Brain microvascular endothelial cell (primary cell): ENCODE data around the gene SIGLEC15.

Source experiments
- DNase-seq: peaks from one replicate; pipeline ENCODE4 v3.0.0-alpha.2; 2020
- H3K27ac ChIP-seq: fragments of 250-450 bp; sonication (Bioruptor Pico); 2 replicates; pipeline ENCODE4 v1.5.1; 2020; ENCODE audit warnings: mild to moderate bottlenecking, moderate library complexity
- H3K27me3 ChIP-seq: fragments of 250-450 bp; sonication (Bioruptor Pico); replicated peaks from 2 replicates; pipeline ENCODE4 v1.5.1; 2020; ENCODE audit warnings: mild to moderate bottlenecking
- H3K36me3 ChIP-seq: fragments of 250-450 bp; sonication (Bioruptor Pico); replicated peaks from 2 replicates; pipeline ENCODE4 v1.5.1; 2020; ENCODE audit warnings: mild to moderate bottlenecking
- H3K4me3 ChIP-seq: 2 replicates; pipeline ENCODE4 v1.5.1; 2011; ENCODE audit warnings: low read depth, mild to moderate bottlenecking, control low read depth, low read length, moderate library complexity
- CTCF ChIP-seq: IDR thresholded peaks from 2 replicates; pipeline ENCODE4 v1.5.1; 2011; ENCODE audit warnings: low read depth, mild to moderate bottlenecking, moderate library complexity, low read length, control low read depth, inconsistent platforms; ENCODE audit errors: missing control alignments
- in situ Hi-C: cut with HindIII; loops from 2 replicates; pipeline ENCODE4 v1.10.0; 2017; ENCODE audit warnings: low sequenced_read_pairs, low pct_ligation_motif_present

Gene SIGLEC15

GRCh38 chr18:45833846-45834245 is 8.4 kb downstream of the SIGLEC15 start:
- no peak for TF ChIP-seq CTCF
- Histone ChIP-seq H3K4me3 (no peak overlapping the region), H3K36me3 (no peaks in the 10 kb centered on the region), H3K27ac (no peak overlapping the region), H3K27me3 (no peaks in the 10 kb centered on the region)
- no peak for DNase-seq
- in situ Hi-C loops, result no loop called here

- Histone ChIP-seq H3K4me3 (no peak overlapping the region), H3K27ac (no peak overlapping the region), H3K27me3 (no peaks in the 10 kb centered on the region), H3K36me3 (no peaks in the 10 kb centered on the region)
- no peak for DNase-seq
- in situ Hi-C loops, result no loop called here
- TF ChIP-seq CTCF, result no peak
Measured at GRCh38 chr18:45834306-45834705, 8.8 kb downstream of the SIGLEC15 start.

GRCh38 chr18:45835057-45835636 is 9.7 kb downstream of the SIGLEC15 start:
- in situ Hi-C loops, result no loop called here
- H3K27me3 ChIP-seq, result no peaks in the 10 kb centered on the region
- no peak for TF ChIP-seq CTCF
- no peak overlapping the region for H3K4me3 ChIP-seq
- no peak for DNase-seq
- H3K36me3 ChIP-seq, result no peaks in the 10 kb centered on the region
- no peak overlapping the region for H3K27ac ChIP-seq

GRCh38 chr18:45836242-45837205 is 11.0 kb downstream of the SIGLEC15 start:
- Histone ChIP-seq H3K27me3 (no peaks in the 10 kb centered on the region), H3K4me3 (no peak overlapping the region), H3K27ac (no peak overlapping the region), H3K36me3 (no peaks in the 10 kb centered on the region)
- TF ChIP-seq CTCF, result no peak
- no peak for DNase-seq
- in situ Hi-C loops, result no loop called here

- no peak for TF ChIP-seq CTCF
- in situ Hi-C loops, result no loop called here
- peak overlapping the region; percentile 17 for H3K4me3 ChIP-seq
- H3K36me3 ChIP-seq, result no peaks in the 10 kb centered on the region
- H3K27ac ChIP-seq, result no peak overlapping the region
- H3K27me3 ChIP-seq, result no peaks in the 10 kb centered on the region
- DNase-seq, result no peak
Measured at GRCh38 chr18:45837283-45838070, 12.0 kb downstream of the SIGLEC15 start.
